Measurements from ENCODE around the gene LRRC36.
"Not testable (repeated sequence)": the region's sequence is repeated elsewhere in the genome, so short reads cannot be mapped to it uniquely, and the experiment has no call there.

LRRC36 gene

GRCh38 chr16:67364600-67365235 lies 38.1 kb downstream of the LRRC36 start:
- Histone ChIP-seq H3K27ac (no peak overlapping the region), H3K27me3 (peaks cover 0 to 3% of the 10 kb centered on the region in 2 donors), H3K36me3 (no peaks in the 10 kb centered on the region), H3K9me3 (no peaks in the 10 kb centered on the region), H3K4me1 (no peaks in the 10 kb centered on the region), H3K4me3 (no peak overlapping the region)
- intact Hi-C loops (cut with DNase I; ENCODE audit: low total_unique reads) = no loop called here
- no peak for DNase-seq
- TF ChIP-seq CTCF (IDR thresholded peaks at IDR 0.05) = no peak

DNA sequence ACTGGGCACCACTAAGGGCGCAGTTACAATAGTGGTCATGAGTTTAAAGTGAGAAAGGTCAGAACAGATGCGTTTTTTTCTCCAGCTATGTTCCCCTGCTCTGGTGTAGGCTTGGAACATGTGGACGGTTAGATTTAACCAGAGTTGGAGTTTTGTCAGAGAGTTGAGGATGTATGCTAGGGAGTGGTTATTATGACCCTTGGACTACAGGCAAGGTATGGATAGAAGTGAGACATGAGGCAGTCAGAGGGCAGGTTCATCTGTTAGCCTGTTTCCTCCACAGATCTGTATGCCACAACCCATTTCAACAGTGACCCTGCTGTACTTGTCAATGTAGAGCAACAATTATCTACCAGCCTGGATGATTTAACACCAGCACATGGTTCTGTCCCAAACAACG lies 44.0 kb downstream of the LRRC36 start:
- Histone ChIP-seq H3K4me1 (no peaks in the 10 kb centered on the region), H3K36me3 (no peaks in the 10 kb centered on the region), H3K9me3 (no peaks in the 10 kb centered on the region), H3K27ac (no peak overlapping the region), H3K4me3 (no peak overlapping the region), H3K27me3 (peaks cover 0 to 7% of the 10 kb centered on the region in 2 donors)
- intact Hi-C loops (cut with DNase I; ENCODE audit: low total_unique reads) = no loop called here
- DNase-seq = no peak
- no peak for TF ChIP-seq CTCF (IDR thresholded peaks at IDR 0.05)

- DNase-seq = no peak
- intact Hi-C loops (cut with DNase I; ENCODE audit: low total_unique reads) = no loop called here
Observed at GRCh38 chr16:67372664-67373063, 46.0 kb downstream of the LRRC36 start.

GRCh38 chr16:67376012-67376411 lies 49.4 kb downstream of the LRRC36 start:
- H3K27me3 ChIP-seq; H3K9me3 ChIP-seq; intact Hi-C loops (cut with DNase I; ENCODE audit: low total_unique reads); H3K4me1 ChIP-seq; H3K4me3 ChIP-seq; H3K27ac ChIP-seq; DNase-seq; H3K36me3 ChIP-seq: not testable (repeated sequence)

More at GRCh38 chr16:67372664-67373063, 46.0 kb downstream of the LRRC36 start:
- Histone ChIP-seq H3K36me3 (no peaks in the 10 kb centered on the region), H3K27me3 (peaks cover 0 to 7% of the 10 kb centered on the region in 2 donors), H3K4me3 (no peak overlapping the region), H3K27ac (no peak overlapping the region), H3K4me1 (no peaks in the 10 kb centered on the region), H3K9me3 (no peaks in the 10 kb centered on the region)
- peak; percentile 21 to 46 for TF ChIP-seq CTCF (IDR thresholded peaks at IDR 0.05)

DNA sequence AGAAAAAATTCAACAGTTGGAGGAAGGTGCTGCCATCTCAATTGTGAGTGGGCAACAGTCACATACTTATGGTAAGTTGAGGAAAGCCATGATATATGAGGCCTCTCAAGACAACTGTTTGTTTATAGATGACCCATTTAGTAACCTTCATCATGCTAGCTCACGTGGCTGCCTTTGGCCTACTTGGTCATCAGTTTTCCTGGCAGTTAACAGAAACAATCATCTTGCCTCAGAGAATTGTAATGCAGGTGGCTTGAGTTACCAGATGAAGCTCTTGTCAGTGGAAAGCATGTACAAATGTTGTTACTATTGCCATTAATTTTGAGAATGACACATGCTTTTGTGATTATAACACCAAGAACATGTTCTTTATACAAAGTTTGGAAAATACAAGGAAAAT lies 52.0 kb downstream of the LRRC36 start:
- Histone ChIP-seq H3K36me3 (no peaks in the 10 kb centered on the region), H3K27me3 (no peaks in the 10 kb centered on the region), H3K4me3 (no peak overlapping the region), H3K9me3 (no peaks in the 10 kb centered on the region), H3K27ac (no peak overlapping the region), H3K4me1 (no peaks in the 10 kb centered on the region)
- intact Hi-C loops (cut with DNase I; ENCODE audit: low total_unique reads) = no loop called here
- DNase-seq = no peak
- TF ChIP-seq CTCF (IDR thresholded peaks at IDR 0.05) = no peak

DNA sequence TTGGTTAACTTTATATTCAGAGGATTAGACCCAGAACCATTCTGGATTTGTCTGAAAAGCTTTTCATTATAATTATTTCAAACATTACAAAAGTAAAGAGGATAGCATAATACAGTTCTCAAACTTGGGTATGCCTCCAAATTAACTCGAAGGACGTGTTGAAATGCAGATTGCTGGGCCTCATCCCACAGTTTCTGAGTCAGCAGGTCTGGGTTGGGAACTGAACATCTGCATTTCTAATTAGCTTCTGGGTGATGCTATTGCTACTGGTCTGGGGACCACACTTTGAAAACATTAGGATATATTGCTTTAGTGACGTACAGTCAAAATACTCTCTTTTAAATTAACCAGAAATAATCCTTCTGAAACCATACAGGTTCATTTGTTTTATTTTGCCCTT lies 56.7 kb downstream of the LRRC36 start:
- no peak for DNase-seq
- H3K36me3 ChIP-seq = no peaks in the 10 kb centered on the region
- peaks cover 0 to under 1% of the 10 kb centered on the region in 2 donors for H3K27me3 ChIP-seq
- no peaks in the 10 kb centered on the region for H3K9me3 ChIP-seq
- TF ChIP-seq CTCF (IDR thresholded peaks at IDR 0.05) = no peak
- no peak overlapping the region for H3K4me3 ChIP-seq
- no peak overlapping the region for H3K27ac ChIP-seq
- no peaks in the 10 kb centered on the region for H3K4me1 ChIP-seq
- intact Hi-C loops (cut with DNase I; ENCODE audit: low total_unique reads) = no loop called here
